NK-92 (cell line): ENCODE measurements around the gene TLR2.

Source experiments
- DNase-seq: peaks from one replicate; lab custom pipeline; 2025; ENCODE audit not compliant: unreplicated experiment; lab: John Stamatoyannopoulos, UW

TLR2 gene

GRCh38 chr4:153684182-153684970, at the start of gene TLR2:
Gene TLR2 (plus strand): TSS chr4:153684280. CDS start chr4:153702908, 18,628 bp downstream.
- DNase-seq, result no peak

- DNase-seq, result no peak
Measured at GRCh38 chr4:153634738-153635353, 49.2 kb upstream of the TLR2 start.

GRCh38 chr4:153635846-153636245, 48.2 kb upstream of the TLR2 start:
- DNase-seq, result no peak

GRCh38 chr4:153637201-153637600, 46.9 kb upstream of the TLR2 start:
- DNase-seq, result no peak

GRCh38 chr4:153638011-153638410, 46.1 kb upstream of the TLR2 start:
- no peak for DNase-seq

- DNase-seq, result no peak
Measured at GRCh38 chr4:153638999-153639398, 45.1 kb upstream of the TLR2 start.

- no peak for DNase-seq
Measured at GRCh38 chr4:153639833-153640802, 44.0 kb upstream of the TLR2 start.

GRCh38 chr4:153641532-153641931, 42.5 kb upstream of the TLR2 start:
- DNase-seq, result no peak

- no peak for DNase-seq
Measured at GRCh38 chr4:153643406-153644383, 40.4 kb upstream of the TLR2 start.

- DNase-seq, result no peak
Measured at GRCh38 chr4:153645183-153645582, 38.9 kb upstream of the TLR2 start.

- DNase-seq, result no peak
Measured at GRCh38 chr4:153646261-153646660, 37.8 kb upstream of the TLR2 start.

- no peak for DNase-seq
Measured at GRCh38 chr4:153646978-153647377, 37.1 kb upstream of the TLR2 start.

GRCh38 chr4:153647975-153648374, 36.1 kb upstream of the TLR2 start:
- DNase-seq, result no peak

GRCh38 chr4:153649572-153649991, 34.5 kb upstream of the TLR2 start:
- DNase-seq, result no peak

- no peak for DNase-seq
Measured at GRCh38 chr4:153651116-153651515, 33.0 kb upstream of the TLR2 start.

- DNase-seq, result no peak
Measured at GRCh38 chr4:153651587-153651986, 32.5 kb upstream of the TLR2 start.

GRCh38 chr4:153652051-153652784, 31.9 kb upstream of the TLR2 start:
- no peak for DNase-seq

GRCh38 chr4:153655002-153655541, 29.0 kb upstream of the TLR2 start:
- no peak for DNase-seq

GRCh38 chr4:153655928-153656327, 28.2 kb upstream of the TLR2 start:
- no peak for DNase-seq
